GM12801 (cell line): ENCODE results near the gene C20orf173.

ENCODE experiments used
- CTCF ChIP-seq: IDR thresholded peaks from one replicate; pipeline ENCODE4 v1.5.1; 2011; ENCODE audit warnings: control low read depth; ENCODE audit not compliant: insufficient read length; ENCODE audit errors: extremely low read depth

The C20orf173 gene

GRCh38 chr20:35525639-35526038 lies 3.8 kb downstream of the C20orf173 start:
- TF ChIP-seq CTCF: no peak

DNA sequence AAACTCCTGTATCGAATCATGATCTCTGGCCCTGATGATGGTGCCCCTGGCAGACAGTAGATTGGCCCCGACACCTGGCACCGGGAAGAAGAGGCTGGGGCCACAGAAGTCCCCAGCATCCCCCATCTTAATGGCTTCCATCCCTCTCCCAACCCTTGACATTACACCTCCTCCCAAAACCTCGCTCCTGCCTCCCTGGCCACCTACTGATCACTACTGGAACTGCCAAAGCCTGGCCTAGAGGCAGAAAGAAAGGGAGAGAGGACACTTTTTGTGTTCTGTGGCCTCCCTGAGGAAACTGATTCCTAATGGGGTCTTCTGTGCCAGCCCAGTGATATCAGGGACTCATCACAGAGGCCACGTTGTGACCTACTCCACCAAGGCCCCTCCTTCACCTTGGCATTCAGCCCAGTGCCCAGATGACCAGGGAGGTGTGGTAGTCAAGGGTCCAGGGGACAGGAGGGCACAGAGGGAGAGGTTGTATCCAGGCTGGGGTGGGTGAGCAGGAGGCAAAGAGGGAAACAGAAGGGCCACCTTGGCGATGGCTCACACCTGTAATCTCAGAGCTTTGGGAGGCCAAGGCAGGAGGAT lies 6.1 kb downstream of the C20orf173 start:
- TF ChIP-seq CTCF: no peak

- TF ChIP-seq CTCF: no peak
Measured at GRCh38 chr20:35518955-35519354, 10.5 kb downstream of the C20orf173 start.

DNA sequence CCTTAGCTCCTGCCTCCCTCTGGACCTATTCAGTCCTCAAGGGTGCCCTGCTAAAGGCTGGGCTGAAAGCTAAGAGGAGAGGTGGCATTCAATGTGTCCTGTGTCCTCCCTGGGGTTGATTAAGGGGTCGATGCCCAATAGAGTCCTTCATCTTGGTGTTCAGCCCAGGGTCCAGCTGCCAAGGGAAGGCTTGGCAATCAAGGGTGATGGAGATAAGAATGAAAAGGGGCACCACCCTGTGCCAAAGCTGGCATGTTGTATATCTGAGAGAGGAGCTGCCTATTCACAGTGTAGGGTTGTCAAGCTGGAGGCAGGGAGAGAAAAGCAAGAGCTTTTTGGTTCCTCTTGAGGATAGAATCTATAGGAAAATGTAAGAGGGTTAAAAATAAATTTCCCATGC lies 12.3 kb downstream of the C20orf173 start:
- no peak for TF ChIP-seq CTCF

GRCh38 chr20:35515949-35516645 lies 13.4 kb downstream of the C20orf173 start:
- no peak for TF ChIP-seq CTCF

DNA sequence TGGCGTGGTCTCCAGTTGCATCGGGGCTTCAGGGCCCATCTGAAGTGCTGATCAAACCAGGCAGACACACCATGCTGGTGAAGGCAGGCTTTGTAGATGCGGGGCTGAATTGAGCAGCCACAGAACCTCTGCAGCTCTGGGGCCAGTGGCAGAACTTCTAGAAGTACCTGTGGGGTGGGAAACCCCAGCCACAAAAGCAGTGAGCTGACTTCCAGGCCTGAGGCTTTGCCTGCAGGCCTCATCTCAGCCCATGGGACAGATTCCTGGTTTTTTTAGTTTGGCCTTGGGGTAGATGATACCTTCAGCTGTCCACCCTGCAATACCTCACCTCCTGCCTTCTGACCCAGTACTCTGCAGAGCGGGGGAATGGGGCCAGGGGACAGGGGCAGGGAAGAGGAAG lies 14.1 kb downstream of the C20orf173 start:
- TF ChIP-seq CTCF: no peak

DNA sequence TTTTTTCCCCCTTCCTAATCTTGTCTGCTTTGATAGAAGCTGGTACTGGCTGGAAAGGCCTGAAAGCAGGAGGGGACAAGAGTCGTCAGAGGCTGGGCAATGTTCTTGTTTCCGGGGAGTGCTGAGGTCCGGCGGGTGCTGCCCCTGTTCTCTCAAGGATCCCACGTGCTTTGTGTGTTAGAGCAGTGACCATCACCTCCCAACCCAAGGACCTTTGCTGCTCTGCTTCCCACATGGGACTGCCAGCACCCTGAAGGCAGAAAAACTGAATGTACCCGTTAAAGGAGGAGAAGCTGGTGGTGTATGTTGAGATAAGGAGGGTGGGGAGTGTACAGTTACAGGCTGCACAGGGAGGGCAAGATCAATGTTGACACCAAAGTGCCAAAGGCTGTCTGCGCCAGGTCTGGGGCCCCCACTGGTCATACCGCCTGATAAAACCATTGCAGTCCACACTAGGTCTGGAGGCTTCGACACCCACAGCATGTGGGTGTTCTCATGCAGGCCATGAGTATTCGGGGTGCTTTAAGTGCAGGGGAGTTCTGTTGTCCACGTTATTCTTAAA lies 15.0 kb downstream of the C20orf173 start:
- TF ChIP-seq CTCF: no peak
